CD4-positive, alpha-beta T cell (primary cell): Measurements from ENCODE around the gene ANKRD28. TPM values are rescaled to one million over a fixed set of nuclear protein-coding genes. Genes with fewer than 3 reads are reported as not detected.

ENCODE experiments used
- ATAC-seq: fragments of 200-7000 bp; cut with Tn5 transposase; one replicate; pipeline ENCODE4 v1.10.0; 2022; ENCODE audit warnings: mild to moderate bottlenecking; ENCODE audit not compliant: poor library complexity
- CTCF ChIA-PET: fragments of 350-600 bp; sonication (Branson Sonifier 250); formaldehyde crosslinking; loops from one replicate; lab custom pipeline; 2021; ENCODE audit warnings: antibody characterized with exemption, inconsistent platforms; lab: Charles Lee
- POLR2A ChIA-PET: fragments of 350-600 bp; sonication (Branson Sonifier 250); formaldehyde crosslinking; loops from one replicate; lab custom pipeline; 2021; ENCODE audit warnings: antibody characterized with exemption, inconsistent platforms; lab: Charles Lee
- DNase-seq, 14 experiments: peaks; one replicate each; pipeline ENCODE4 v3.0.0-alpha.2; 2013 to 2020; ENCODE audit warnings: mixed read lengths in 2 of 14
- H3K27ac ChIP-seq, 2 donors: one replicate each; pipeline versions ENCODE4 v1.5.1 to v1.7.0; 2013; ENCODE audit warnings: low read length in 2 of 2, low read depth in 1 of 2, mild to moderate bottlenecking in 1 of 2
- H3K27me3 ChIP-seq, 2 experiments: 1 replicate in 1 of 2; 2 replicates in 1 of 2; pipeline versions ENCODE4 v1.6.1 to v1.7.0; 2013; ENCODE audit warnings: low read length in 2 of 2, control low read depth in 1 of 2, mild to moderate bottlenecking in 1 of 2, moderate library complexity in 1 of 2; ENCODE audit not compliant: insufficient read depth in 2 of 2, control insufficient read depth in 1 of 2
- H3K36me3 ChIP-seq: one replicate; pipeline ENCODE4 v1.6.1; 2013; ENCODE audit warnings: low read length, control low read depth; ENCODE audit not compliant: insufficient read depth
- H3K4me1 ChIP-seq: one replicate; pipeline ENCODE4 v1.6.1; 2013; ENCODE audit warnings: low read length, control low read depth; ENCODE audit not compliant: insufficient read depth
- H3K4me3 ChIP-seq: one replicate; pipeline ENCODE4 v1.5.1; 2013; ENCODE audit warnings: mild to moderate bottlenecking, low read length, moderate library complexity
- H3K9me3 ChIP-seq, 2 experiments: 1 replicate in 1 of 2; 2 replicates in 1 of 2; pipeline versions ENCODE4 v1.6.1 to v1.7.0; 2013; ENCODE audit warnings: low read length in 2 of 2, mild to moderate bottlenecking in 2 of 2, control low read depth in 1 of 2, moderate library complexity in 1 of 2; ENCODE audit not compliant: control insufficient read depth in 1 of 2, insufficient read depth in 1 of 2
- H3K27ac Mint-ChIP-seq: one replicate; pipeline ENCODE4 v1.8.0; 2020; ENCODE audit warnings: mixed read lengths
- H3K27me3 Mint-ChIP-seq: one replicate; pipeline ENCODE4 v1.8.0; 2021; ENCODE audit warnings: mixed read lengths
- H3K36me3 Mint-ChIP-seq: one replicate; pipeline ENCODE4 v1.8.0; 2021; ENCODE audit warnings: low read depth, mixed read lengths
- H3K4me1 Mint-ChIP-seq: one replicate; pipeline ENCODE4 v1.8.0; 2021; ENCODE audit warnings: low read depth, mixed read lengths
- H3K4me3 Mint-ChIP-seq: one replicate; pipeline ENCODE4 v1.8.0; 2020; ENCODE audit warnings: mild to moderate bottlenecking, mixed read lengths
- H3K9me3 Mint-ChIP-seq: one replicate; pipeline ENCODE4 v1.8.0; 2020; ENCODE audit warnings: mixed read lengths
- CTCF ChIP-seq: fragments of 200-600 bp; IDR thresholded peaks from one replicate; pipeline ENCODE4 v1.8.0; 2022; ENCODE audit warnings: antibody characterized with exemption, mild to moderate bottlenecking
- intact Hi-C, 2 experiments: fragments of 100-400 bp; cut with DNase I in 1 of 2; cut with micrococcal nuclease in 1 of 2; formaldehyde crosslinking; loops; one replicate each; pipeline versions ENCODE4 v1.15.1 to v1.9.0; 2023 to 2025; cut with DNase I, micrococcal nuclease
- total RNA-seq, 174 experiments: library from RNA in 2 of 174; stranded (reverse) in 2 of 174; gene quantifications; one replicate each; pipeline ENCODE4 v1.2.3 and lab custom pipeline; 2021 to 2026

The ANKRD28 gene
- total RNA-seq, 2 experiments from 2014 or later: 36.6 to 43.1 TPM

- POLR2A ChIA-PET: no interaction called here
These were observed 41.8 kb upstream of the ANKRD28 start for GRCh38 chr3:15839568-15839967.

GRCh38 chr3:15831927-15832326 lies 34.1 kb upstream of the ANKRD28 start:
- CTCF ChIA-PET: no interaction called here
- no peak for TF ChIP-seq CTCF

More at GRCh38 chr3:15839568-15839967, 41.8 kb upstream of the ANKRD28 start:
- no peak overlapping the region for H3K4me3 Mint-ChIP-seq
- CTCF ChIA-PET: interaction anchor here (1.3 kb wide), 1 partner anchor 15 kb away, joined by 3 read pairs; no protein-coding TSS in a partner anchor
- ATAC-seq: no peak
- intact Hi-C loops: no loop called here
- peaks cover 27% of the 10 kb centered on the region for H3K9me3 Mint-ChIP-seq
- peaks cover 3 to 10% of the 10 kb centered on the region in 2 experiments for H3K9me3 ChIP-seq
- no peaks in the 10 kb centered on the region for H3K27me3 Mint-ChIP-seq
- no peak overlapping the region for H3K27ac ChIP-seq
- DNase-seq: no peak
- H3K27ac Mint-ChIP-seq: no peak overlapping the region
- peaks cover 51% of the 10 kb centered on the region for H3K36me3 Mint-ChIP-seq
- peaks cover 3% of the 10 kb centered on the region for H3K4me1 ChIP-seq
- H3K4me1 Mint-ChIP-seq: peaks cover 38% of the 10 kb centered on the region
- no peaks in the 10 kb centered on the region for H3K27me3 ChIP-seq
- no peak for TF ChIP-seq CTCF
- H3K4me3 ChIP-seq: no peak overlapping the region
- H3K36me3 ChIP-seq: no peaks in the 10 kb centered on the region

GRCh38 chr3:15825016-15825415 lies 27.2 kb upstream of the ANKRD28 start:
- Mint-ChIP-seq H3K27me3 (no peaks in the 10 kb centered on the region), H3K27ac (no peak overlapping the region), H3K4me3 (no peak overlapping the region), H3K4me1 (peaks cover 75% of the 10 kb centered on the region), H3K36me3 (no peaks in the 10 kb centered on the region), H3K9me3 (no peaks in the 10 kb centered on the region)
- H3K4me3 ChIP-seq: no peak overlapping the region
- ChIA-PET CTCF (no interaction called here), POLR2A (no interaction called here)
- H3K36me3 ChIP-seq: no peaks in the 10 kb centered on the region
- no peak for TF ChIP-seq CTCF
- DNase-seq (no peak), ATAC-seq (no peak)
- intact Hi-C loops: no loop called here
- H3K27me3 ChIP-seq: no peaks in the 10 kb centered on the region
- H3K9me3 ChIP-seq: no peaks in the 10 kb centered on the region
- H3K4me1 ChIP-seq: peaks cover 3% of the 10 kb centered on the region
- H3K27ac ChIP-seq: no peak overlapping the region

More at GRCh38 chr3:15831927-15832326, 34.1 kb upstream of the ANKRD28 start:
- H3K27ac Mint-ChIP-seq: no peak overlapping the region
- no peaks in the 10 kb centered on the region for H3K27me3 ChIP-seq
- ATAC-seq (no peak), DNase-seq (no peak)
- no peak overlapping the region for H3K4me3 Mint-ChIP-seq
- no peaks in the 10 kb centered on the region for H3K4me1 ChIP-seq
- H3K36me3 ChIP-seq: no peaks in the 10 kb centered on the region
- peaks cover 3% of the 10 kb centered on the region for H3K9me3 Mint-ChIP-seq
- H3K27me3 Mint-ChIP-seq: no peaks in the 10 kb centered on the region
- intact Hi-C loops: no loop called here
- no peaks in the 10 kb centered on the region for H3K9me3 ChIP-seq
- POLR2A ChIA-PET: no interaction called here
- no peaks in the 10 kb centered on the region for H3K36me3 Mint-ChIP-seq
- H3K27ac ChIP-seq: no peak overlapping the region
- H3K4me1 Mint-ChIP-seq: peaks cover 43% of the 10 kb centered on the region
- H3K4me3 ChIP-seq: no peak overlapping the region
